Uterus (tissue), 4 donors: ENCODE results near the gene LTBP1. TPM values are rescaled to one million over a fixed set of nuclear protein-coding genes. Genes with fewer than 3 reads are reported as not detected.

Experiments
- DNase-seq, 2 donors: peaks; one replicate each; pipeline ENCODE4 v3.0.0-alpha.2; 2019 to 2020
- H3K27ac ChIP-seq, 2 donors: fragments of 200-600 bp; sonication (generic); 1 replicate in 1 of 2; 2 replicates in 1 of 2; pipeline ENCODE4 v1.5.1; 2016 to 2018
- H3K27me3 ChIP-seq, 2 donors: fragments of 200-600 bp; sonication (generic); one replicate each; pipeline ENCODE4 v1.5.1; 2018 to 2019; ENCODE audit warnings: control low read depth in 1 of 2
- H3K36me3 ChIP-seq, 2 donors: fragments of 200-600 bp; sonication (generic); one replicate each; pipeline ENCODE4 v1.5.1; 2019; ENCODE audit warnings: control low read depth in 1 of 2
- H3K4me1 ChIP-seq, 2 donors: fragments of 200-600 bp; sonication (generic); one replicate each; pipeline ENCODE4 v1.5.1; 2018 to 2019; ENCODE audit warnings: control low read depth in 1 of 2
- H3K4me3 ChIP-seq, 2 donors: fragments of 200-600 bp; sonication (generic); 1 replicate in 1 of 2; 2 replicates in 1 of 2; pipeline ENCODE4 v1.5.1; 2018 to 2019; ENCODE audit warnings: mild to moderate bottlenecking in 1 of 2
- H3K9me3 ChIP-seq, 2 donors: fragments of 200-600 bp; sonication (generic); one replicate each; pipeline ENCODE4 v1.5.1; 2019; ENCODE audit warnings: control low read depth in 1 of 2
- CTCF ChIP-seq, 4 experiments: fragments of 200-600 bp in 2 of 4; fragments of 450-650 bp in 2 of 4; sonication (generic) in 2 of 4; IDR thresholded peaks; one replicate each; pipeline ENCODE4 v1.5.1; 2016 to 2019; ENCODE audit warnings: antibody characterized with exemption in 4 of 4, mild to moderate bottlenecking in 2 of 4, moderate library complexity in 1 of 4
- POLR2A ChIP-seq, 2 donors: fragments of 450-650 bp; IDR thresholded peaks; one replicate each; pipeline ENCODE4 v1.6.1; 2016; ENCODE audit warnings: antibody characterized with exemption in 2 of 2, mild to moderate bottlenecking in 1 of 2, moderate library complexity in 1 of 2
- intact Hi-C: fragments of 100-400 bp; cut with DNase I; formaldehyde crosslinking; loops from one replicate; pipeline ENCODE4 v1.15.1; 2023; ENCODE audit warnings: low total_unique reads
- total RNA-seq, 4 donors: library from RNA; depleted of rRNA in 3 of 4; stranded (reverse); fragments of >200 nt in 3 of 4; gene quantifications; one replicate each; pipeline versions ENCODE4 v1.1.0 to v1.2.4, GENCODE V29; 2014 to 2023
- donor health status: DM: yes; HTN: yes; CAD: no.

LTBP1 gene
- total RNA-seq, 4 donors from 2014 or later = 72.5 to 322 (median 92.2) TPM

- intact Hi-C loops = no loop called here
- H3K9me3 ChIP-seq = no peaks in the 10 kb centered on the region
- H3K36me3 ChIP-seq = no peaks in the 10 kb centered on the region
- H3K4me1 ChIP-seq = no peaks in the 10 kb centered on the region
- TF ChIP-seq CTCF (IDR thresholded peaks at IDR 0.05) (no peak), POLR2A (IDR thresholded peaks at IDR 0.05) (no peak)
- H3K4me3 ChIP-seq = no peak overlapping the region
- no peak for DNase-seq
- H3K27ac ChIP-seq = no peak overlapping the region
- no peaks in the 10 kb centered on the region for H3K27me3 ChIP-seq
Observed at GRCh38 chr2:32902986-32903385, 43.8 kb upstream of the LTBP1 start.

- no peak for TF ChIP-seq CTCF (IDR thresholded peaks at IDR 0.05)
- no peaks in the 10 kb centered on the region for H3K36me3 ChIP-seq
- no peaks in the 10 kb centered on the region for H3K9me3 ChIP-seq
- H3K27ac ChIP-seq = no peak overlapping the region
- H3K4me3 ChIP-seq = no peak overlapping the region
- no peaks in the 10 kb centered on the region for H3K27me3 ChIP-seq
- intact Hi-C loops = no loop called here
- no peak for DNase-seq
- no peaks in the 10 kb centered on the region for H3K4me1 ChIP-seq
Observed at GRCh38 chr2:32904074-32904473, 42.7 kb upstream of the LTBP1 start.

- Histone ChIP-seq H3K4me1 (no peaks in the 10 kb centered on the region), H3K4me3 (no peak overlapping the region), H3K27me3 (no peaks in the 10 kb centered on the region), H3K27ac (no peak overlapping the region), H3K9me3 (no peaks in the 10 kb centered on the region), H3K36me3 (no peaks in the 10 kb centered on the region)
- TF ChIP-seq POLR2A (IDR thresholded peaks at IDR 0.05) (no peak), CTCF (IDR thresholded peaks at IDR 0.05) (no peak)
- intact Hi-C loops = no loop called here
- DNase-seq = no peak
Observed at GRCh38 chr2:32904751-32905150, 42.0 kb upstream of the LTBP1 start.

- Histone ChIP-seq H3K4me3 (no peak overlapping the region), H3K36me3 (no peaks in the 10 kb centered on the region), H3K27me3 (no peaks in the 10 kb centered on the region), H3K9me3 (no peaks in the 10 kb centered on the region), H3K27ac (no peak overlapping the region), H3K4me1 (no peaks in the 10 kb centered on the region)
- TF ChIP-seq POLR2A (IDR thresholded peaks at IDR 0.05) (no peak), CTCF (IDR thresholded peaks at IDR 0.05) (no peak)
- DNase-seq = no peak
- intact Hi-C loops = no loop called here
Observed at GRCh38 chr2:32905270-32905669, 41.5 kb upstream of the LTBP1 start.

- Histone ChIP-seq H3K36me3 (no peaks in the 10 kb centered on the region), H3K4me3 (no peak overlapping the region), H3K4me1 (no peaks in the 10 kb centered on the region), H3K27ac (no peak overlapping the region), H3K9me3 (no peaks in the 10 kb centered on the region), H3K27me3 (no peaks in the 10 kb centered on the region)
- intact Hi-C loops = no loop called here
- TF ChIP-seq POLR2A (IDR thresholded peaks at IDR 0.05) (no peak), CTCF (IDR thresholded peaks at IDR 0.05) (no peak)
- no peak for DNase-seq
Observed at GRCh38 chr2:32910883-32911598, 35.7 kb upstream of the LTBP1 start.
